ENCODE measurements around the gene CALCB.

DNA sequence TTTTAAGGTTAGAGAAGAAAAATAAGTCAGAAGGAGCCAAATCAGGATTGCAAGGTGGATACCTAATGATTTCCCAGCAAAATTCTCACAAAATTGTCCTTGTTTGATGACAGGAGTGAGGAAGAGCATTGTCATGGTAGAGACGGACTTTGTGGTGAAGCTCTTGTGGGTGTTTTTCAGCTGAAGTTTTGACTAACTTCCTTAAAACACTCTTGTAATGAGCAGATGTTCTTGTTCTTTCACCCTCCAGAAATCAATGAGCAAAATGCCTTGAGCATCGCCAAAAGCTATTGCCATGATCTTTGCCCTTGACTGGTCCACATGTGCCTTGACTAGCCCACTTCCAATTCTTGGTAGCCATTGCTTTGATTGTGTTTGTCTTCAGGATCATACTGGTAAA lies 20.0 kb downstream of the CALCB start:
- TF ChIP-seq, protein P1, sequence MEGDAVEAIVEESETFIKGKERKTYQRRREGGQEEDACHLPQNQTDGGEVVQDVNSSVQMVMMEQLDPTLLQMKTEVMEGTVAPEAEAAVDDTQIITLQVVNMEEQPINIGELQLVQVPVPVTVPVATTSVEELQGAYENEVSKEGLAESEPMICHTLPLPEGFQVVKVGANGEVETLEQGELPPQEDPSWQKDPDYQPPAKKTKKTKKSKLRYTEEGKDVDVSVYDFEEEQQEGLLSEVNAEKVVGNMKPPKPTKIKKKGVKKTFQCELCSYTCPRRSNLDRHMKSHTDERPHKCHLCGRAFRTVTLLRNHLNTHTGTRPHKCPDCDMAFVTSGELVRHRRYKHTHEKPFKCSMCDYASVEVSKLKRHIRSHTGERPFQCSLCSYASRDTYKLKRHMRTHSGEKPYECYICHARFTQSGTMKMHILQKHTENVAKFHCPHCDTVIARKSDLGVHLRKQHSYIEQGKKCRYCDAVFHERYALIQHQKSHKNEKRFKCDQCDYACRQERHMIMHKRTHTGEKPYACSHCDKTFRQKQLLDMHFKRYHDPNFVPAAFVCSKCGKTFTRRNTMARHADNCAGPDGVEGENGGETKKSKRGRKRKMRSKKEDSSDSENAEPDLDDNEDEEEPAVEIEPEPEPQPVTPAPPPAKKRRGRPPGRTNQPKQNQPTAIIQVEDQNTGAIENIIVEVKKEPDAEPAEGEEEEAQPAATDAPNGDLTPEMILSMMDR (conservative IDR thresholded peaks at IDR 0.05; ENCODE audit: low read depth, low read length): no peak
- TF ChIP-seq, protein P2, sequence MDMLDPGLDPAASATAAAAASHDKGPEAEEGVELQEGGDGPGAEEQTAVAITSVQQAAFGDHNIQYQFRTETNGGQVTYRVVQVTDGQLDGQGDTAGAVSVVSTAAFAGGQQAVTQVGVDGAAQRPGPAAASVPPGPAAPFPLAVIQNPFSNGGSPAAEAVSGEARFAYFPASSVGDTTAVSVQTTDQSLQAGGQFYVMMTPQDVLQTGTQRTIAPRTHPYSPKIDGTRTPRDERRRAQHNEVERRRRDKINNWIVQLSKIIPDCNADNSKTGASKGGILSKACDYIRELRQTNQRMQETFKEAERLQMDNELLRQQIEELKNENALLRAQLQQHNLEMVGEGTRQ (IDR thresholded peaks at IDR 0.05; ENCODE audit: low read depth, low read length): no peak
- no peak for TF ChIP-seq CEBPB (IDR thresholded peaks at IDR 0.05; ENCODE audit: low read depth, low read length)
- no peak for TF ChIP-seq POLR2A (IDR thresholded peaks at IDR 0.05; ENCODE audit: low read depth, low read length)
- TF ChIP-seq RAD21 (IDR thresholded peaks at IDR 0.05; ENCODE audit: low read length): no peak
- no peak for TF ChIP-seq MAFK (IDR thresholded peaks at IDR 0.05; ENCODE audit: low read depth, low read length)
- TF ChIP-seq CHD1 (IDR thresholded peaks at IDR 0.05; ENCODE audit: low read depth, low read length): no peak
- TF ChIP-seq RFX5 (IDR thresholded peaks at IDR 0.05; ENCODE audit: low read depth, low read length): no peak
- TF ChIP-seq RCOR1 (IDR thresholded peaks at IDR 0.05; ENCODE audit: insufficient replicate concordance, low read length): no peak
- TF ChIP-seq SMC3 (IDR thresholded peaks at IDR 0.05; ENCODE audit: low read depth, low read length): no peak
- TF ChIP-seq MXI1 (IDR thresholded peaks at IDR 0.05; ENCODE audit: borderline replicate concordance, low read depth, low read length): no peak
- no peak for TF ChIP-seq MAZ (IDR thresholded peaks at IDR 0.05; ENCODE audit: borderline replicate concordance, low read depth, low read length)
- no peak for TF ChIP-seq BHLHE40 (IDR thresholded peaks at IDR 0.05; ENCODE audit: low read depth, low read length)
